H4 (cell line): ENCODE measurements around the gene IQCC. TPM values are rescaled to one million over a fixed set of nuclear protein-coding genes. Genes with fewer than 3 reads are reported as not detected.
A peak's percentile ranks its signal among the peaks of the same experiment; 100 is the strongest.

ENCODE experiments used
- DNase-seq: peaks from one replicate; pipeline ENCODE4 v3.0.0-alpha.2; 2015; ENCODE audit warnings: low spot score
- total RNA-seq: library from RNA; depleted of rRNA; stranded (reverse); fragments of >200 nt; shearing (Covaris generic); gene quantifications from 2 replicates; pipeline ENCODE4 v1.2.3, GENCODE V29; 2014

IQCC gene
- total RNA-seq, 1 experiment from 2014 or later, result 4.3 TPM

DNA sequence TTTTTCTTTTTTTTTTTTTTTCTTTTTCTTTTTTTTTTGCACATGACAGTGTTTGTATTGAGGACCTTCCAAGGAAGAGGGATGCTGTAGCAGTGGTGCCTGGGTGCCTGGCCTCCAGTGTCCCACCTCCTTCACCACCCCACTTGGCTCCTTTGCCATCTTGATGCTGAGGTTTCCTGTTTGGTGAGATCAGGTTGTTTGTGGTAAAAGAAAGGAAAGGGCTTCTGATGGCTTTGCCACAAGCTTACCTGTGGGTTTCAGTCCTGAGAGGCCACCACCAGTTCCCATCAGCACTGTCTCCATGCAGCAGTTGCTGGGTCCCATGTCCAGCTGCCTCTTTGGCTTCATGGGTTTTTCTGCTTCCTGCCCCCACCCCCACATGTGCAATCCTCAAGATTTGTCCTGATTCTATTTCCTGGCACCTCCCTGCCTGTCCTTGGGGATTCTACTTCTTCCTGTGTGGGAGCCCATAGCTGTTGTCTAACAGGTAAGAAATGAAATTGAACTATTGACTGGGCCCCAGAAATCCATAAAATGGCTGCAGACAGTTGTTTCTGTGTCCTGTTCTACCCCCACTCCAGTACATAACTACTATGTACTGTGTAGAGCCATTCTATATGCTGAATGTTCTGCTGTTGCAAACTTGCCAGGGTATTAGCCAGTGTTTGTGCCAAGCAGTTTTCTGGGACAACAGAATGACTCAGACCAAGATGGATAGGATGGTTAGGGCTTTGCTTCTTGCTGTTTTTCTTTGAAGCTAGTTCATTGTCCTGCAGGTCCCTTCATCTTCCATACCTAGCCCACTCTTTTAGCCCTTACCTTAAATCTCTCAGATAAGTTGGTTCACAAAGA, 9.3 kb upstream of the IQCC start:
- no peak for DNase-seq

DNA sequence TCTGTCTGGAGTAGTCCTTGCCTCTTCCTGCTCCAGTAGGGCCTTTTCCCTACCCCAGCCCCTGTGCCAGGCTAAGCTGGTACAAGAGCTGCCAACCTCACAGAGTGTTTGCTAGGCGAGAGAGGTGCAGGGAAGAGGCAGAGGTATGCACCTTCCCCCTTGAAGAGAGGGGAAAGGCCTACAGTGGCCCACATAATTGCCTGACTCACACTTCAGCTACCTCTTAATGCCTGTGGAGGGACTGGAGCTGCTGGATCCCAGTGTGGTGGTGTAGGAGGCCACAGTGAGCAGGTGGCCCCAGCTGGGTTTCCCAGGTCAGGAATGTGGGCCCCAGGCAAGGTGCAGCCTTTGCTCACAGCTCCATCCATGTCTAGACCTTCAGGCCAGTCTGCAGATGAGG, 8.4 kb upstream of the IQCC start:
- no peak for DNase-seq

DNA sequence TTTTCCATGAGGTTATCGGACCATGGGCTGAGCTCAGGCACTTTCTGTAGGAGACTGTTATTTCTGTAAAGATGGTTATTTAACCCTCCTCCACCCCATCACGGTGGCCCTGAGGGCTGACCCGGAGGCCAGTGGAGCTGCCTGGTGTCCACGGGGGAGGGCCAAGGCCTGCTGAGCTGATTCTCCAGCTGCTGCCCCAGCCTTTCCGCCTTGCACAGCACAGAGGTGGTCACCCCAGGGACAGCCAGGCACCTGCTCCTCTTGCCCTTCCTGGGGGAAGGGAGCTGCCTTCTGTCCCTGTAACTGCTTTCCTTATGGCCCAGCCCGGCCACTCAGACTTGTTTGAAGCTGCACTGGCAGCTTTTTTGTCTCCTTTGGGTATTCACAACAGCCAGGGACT, 7.6 kb upstream of the IQCC start:
- no peak for DNase-seq

DNA sequence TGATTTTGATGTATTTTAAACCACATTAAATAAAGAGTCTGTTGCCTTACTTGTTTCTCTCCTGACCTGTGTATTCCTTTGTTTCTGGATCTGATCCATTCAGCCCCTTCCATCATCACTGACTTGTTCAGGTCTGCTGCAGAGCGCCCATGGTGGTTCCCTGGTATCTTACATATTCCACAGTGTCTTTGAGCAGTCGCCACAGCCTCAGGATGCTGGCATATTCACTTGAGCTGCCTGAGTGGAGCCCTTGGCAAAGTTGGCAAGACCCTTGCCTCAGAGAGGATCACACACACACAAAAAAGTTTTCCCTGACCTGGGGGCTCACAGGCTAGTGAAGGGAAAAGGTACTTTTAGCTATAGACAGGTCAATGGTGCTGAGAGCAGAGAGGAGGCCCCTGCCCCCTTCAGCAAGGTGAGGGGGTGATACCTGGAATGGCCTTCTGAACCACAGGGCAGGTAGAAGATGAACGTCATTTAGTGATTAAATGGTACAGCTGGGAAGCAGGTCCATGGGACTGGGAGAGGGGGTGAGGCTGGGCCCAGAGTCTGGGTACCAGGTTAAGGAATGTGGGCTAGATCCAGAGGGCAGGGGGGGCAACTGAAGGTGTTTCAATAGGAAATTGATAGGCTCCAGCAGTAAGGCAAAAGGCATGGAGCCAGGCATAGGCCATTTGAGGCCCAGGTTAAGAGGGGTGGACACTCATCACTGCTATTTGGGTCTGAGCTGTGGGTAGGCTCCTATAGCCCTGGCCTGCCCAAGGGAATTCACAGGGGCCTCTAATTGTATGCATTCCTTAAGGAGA, 7.0 kb upstream of the IQCC start:
- DNase-seq, result no peak

GRCh38 chr1:32199043-32199716, 6.3 kb upstream of the IQCC start:
- DNase-seq, result no peak

DNA sequence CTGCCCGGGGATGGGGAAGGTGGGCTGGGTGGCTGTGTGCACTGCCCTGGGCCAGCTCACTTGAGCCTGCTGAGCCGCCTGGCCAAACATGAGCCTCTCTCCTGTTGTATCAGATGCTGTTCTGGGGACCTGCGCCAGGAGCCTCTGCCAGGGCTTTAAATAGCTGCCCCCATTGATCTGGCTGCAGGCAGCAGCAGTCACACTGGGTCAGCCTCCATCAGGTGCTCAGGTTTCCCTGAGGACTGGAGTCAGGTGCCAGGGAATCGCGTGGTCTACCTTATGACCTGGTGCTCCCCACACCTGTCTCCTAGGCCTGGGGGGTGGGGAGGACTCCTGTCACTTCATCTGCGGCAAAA, 5.8 kb upstream of the IQCC start:
- DNase-seq, result no peak

DNA sequence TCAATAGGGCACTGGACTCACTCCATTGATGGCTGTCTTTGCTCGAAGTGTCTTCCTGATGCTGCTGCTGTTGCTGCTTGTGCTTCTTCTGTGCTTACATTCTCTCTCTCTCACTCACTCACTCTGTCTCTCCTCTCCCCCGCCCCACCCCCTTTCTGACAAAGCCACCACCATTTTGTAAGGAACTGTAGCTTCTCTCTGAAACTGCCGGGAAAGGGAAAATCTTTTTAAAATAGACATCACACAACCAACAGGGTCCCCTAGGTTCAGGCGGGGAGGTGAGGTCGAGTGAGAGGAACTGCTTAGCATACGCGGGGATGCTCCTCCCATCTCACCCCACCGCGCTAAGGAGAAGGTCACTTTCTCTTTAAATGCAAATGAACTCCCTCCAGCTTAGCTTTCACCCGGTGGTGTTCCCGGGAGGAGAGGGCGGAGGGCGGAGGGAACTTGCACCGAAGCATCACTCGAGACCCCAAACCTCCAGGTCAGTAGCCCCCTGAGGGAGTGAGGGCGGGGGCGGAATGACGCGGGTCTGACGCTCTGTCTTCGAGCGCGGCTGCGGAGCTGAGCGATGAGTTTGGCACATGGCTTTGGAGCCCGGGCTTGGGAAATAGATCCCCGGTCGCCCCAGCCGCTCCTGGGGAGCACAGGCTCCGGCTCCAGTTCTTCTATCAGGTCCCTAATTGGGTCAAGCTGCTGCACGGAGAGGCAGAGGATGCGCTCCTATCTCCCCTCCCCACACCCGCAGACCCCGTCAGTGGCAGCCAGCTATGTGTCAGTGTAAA, 5.1 kb upstream of the IQCC start, which contains the start of gene CCDC28B:
Gene CCDC28B, plus strand, starts transcription at position 370 of the 785 bp plus-strand sequence. CDS start 1,341 bp downstream, outside the sequence.
- peak; percentile 45 for DNase-seq

GRCh38 chr1:32201011-32201855, 4.2 kb upstream of the IQCC start:
- peak; percentile 32 for DNase-seq

DNA sequence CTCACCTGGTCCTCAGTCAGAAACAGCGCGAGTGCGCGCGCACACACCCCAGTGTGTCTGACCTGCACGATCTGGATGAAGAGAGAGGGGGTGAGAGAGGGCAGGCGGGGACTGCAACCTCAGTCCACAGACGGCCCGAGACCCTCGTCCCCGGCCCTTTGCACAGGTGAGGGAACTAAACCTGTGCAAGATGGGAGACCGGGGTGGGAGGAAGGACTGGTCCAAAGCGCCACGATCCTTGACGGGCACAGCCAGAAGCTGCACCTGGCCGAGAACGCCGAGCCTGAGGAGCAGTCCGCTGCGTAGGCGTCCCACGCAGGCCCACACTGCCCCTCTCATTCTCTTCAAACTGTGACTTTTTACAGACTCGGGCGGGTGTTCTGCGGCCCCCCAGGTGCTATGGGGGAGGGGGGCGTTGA, 519 bp upstream of the IQCC start:
- no peak for DNase-seq

DNA sequence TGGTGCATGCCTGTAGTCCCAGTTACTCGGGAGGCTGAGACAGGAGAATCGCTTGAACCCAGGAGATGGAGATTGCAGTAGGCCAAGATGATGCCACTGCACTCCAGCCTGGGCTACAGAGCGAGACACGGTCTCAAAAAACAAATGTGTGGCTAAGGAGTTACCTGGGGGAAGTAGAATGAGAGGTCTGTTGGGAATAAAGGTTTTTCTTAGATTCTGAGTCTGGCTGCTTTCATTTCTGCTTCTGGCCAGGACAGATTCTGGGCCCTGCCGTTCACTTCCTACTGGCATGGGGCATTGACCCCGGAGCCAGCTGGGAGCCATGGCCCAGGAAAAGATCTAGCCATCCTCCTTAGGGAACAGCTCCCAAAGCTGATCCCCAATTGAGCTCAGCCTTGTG, 3.0 kb downstream of the IQCC start:
- no peak for DNase-seq

DNA sequence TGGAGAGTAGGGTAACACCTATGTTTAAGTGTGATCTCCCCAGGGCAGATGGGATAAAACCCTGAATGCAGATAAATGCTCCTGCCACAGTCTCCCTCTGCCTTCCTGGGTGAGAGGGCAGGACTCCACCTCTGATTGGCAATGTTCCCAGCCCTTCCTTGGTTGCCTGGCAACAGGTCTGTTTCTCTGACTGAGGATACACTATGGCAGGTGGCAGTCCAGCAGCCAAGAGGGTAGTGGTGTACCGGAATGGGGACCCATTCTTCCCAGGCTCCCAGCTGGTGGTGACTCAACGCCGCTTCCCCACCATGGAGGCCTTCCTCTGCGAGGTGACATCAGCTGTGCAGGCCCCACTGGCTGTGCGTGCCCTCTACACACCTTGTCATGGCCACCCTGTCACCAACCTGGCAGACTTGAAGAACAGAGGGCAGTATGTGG, 3.4 kb downstream of the IQCC start, which contains the start of gene DCDC2B:
Gene DCDC2B, plus strand, starts transcription at position 199 of the 438 bp plus-strand sequence. Its CDS starts 5 bp downstream, at position 204.
- DNase-seq, result peak; percentile 58

DNA sequence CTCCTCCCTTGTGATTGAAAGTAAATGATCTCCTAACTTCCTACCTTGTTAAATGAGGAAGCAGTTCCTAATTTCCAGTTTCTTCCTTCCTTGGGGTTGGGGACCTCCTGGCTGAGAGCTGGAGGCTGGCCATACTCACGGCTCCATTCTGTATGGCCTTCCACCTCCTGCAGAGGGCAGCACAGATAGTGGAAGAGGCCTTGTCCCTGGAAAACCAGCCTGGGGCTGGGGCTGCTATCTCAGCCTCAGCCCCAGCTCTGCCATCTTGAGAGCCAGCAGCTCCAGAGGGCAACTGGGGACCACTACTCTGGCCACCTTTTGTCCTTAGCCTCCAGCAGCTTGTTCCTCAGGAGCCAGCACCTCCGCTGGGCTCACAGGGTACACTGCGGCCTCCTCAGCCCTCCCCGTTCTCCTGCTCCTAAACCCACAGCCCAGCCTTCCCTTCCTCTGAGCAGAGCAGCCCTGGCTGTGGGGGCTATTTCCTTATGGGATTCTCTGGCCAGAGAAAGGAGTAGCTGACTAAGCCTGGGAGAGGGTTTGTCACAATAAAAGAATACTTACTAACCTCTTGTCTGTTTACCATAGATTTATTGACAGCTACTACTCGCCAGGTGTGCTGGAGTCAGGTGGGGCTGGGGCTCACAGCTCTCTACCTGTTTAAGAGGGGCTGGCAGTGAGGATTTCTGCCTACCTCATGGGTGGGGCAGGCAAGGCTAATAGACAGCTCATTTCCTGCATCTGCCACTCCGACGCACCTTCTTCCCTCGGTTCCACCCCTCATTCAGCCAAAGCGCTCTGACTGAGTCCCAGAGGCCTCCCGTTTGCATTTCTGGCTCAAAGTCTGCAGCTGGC, 10.4 kb downstream of the IQCC start:
- DNase-seq, result peak; percentile 63

- DNase-seq, result no peak
Observed at GRCh38 chr1:32216566-32216965, 11.1 kb downstream of the IQCC start.

DNA sequence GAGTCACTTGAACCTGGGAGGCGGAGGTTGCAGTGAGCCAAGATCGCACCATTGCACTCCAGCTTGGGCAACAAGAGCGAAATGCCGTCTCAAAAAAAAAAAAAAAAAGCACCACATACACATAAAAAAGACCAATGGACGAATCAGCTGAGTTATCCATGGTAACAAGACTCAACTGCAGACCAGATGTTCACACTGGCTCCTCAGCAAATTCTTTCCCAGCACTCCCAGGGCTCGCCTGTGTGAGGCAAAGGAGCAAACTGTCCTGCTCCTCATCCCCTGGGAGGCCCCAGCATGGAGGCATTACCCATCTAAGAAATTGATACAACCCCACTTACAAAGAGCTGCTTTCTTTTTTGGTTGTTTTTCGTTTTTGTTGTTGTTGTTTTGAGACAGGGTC, 13.6 kb downstream of the IQCC start:
- no peak for DNase-seq

GRCh38 chr1:32220746-32221580, 15.5 kb downstream of the IQCC start:
- no peak for DNase-seq

- no peak for DNase-seq
Observed at GRCh38 chr1:32221581-32221979, 16.1 kb downstream of the IQCC start.

DNA sequence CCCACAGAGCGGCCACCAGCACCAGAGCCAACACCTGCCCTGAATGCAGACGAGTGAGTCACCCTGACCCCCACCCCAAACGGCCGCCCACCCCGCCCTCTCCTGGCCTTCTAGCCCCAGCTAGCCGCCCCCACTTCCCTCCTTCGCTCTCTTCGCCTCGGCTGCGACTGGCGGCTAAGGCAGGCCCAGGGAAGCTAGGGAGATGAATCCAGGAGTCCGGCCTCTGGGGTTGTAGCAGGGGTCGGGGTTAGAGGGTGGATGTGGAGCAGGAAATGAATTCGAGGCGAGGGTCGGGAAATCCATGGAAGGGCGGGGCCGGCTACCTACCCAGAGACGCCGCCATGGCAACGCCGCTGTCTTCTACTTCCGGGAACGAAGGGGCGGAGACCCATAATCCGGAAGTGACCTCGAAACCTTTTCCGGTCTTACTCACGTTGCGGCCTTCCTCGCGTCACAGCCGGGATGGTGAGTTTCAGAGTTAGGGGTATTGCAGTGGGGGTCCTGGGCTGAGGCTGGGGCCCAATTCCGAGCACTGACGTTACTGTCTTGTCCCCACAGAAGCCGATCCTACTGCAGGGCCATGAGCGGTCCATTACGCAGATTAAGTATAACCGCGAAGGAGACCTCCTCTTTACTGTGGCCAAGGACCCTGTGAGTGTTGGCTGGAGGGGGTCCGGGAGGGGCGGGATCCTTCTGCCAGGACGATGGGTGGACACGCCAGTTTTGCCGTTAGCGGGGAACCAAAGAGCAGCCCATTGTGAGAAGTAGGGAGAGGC, 16.7 kb downstream of the IQCC start, which contains the start of the genes EIF3I and TMEM234:
Gene EIF3I, plus strand, starts transcription at position 428 of the 776 bp plus-strand sequence. Its CDS starts 35 bp downstream, at position 463.
Gene TMEM234, minus strand, starts transcription at position 374 of the 776 bp plus-strand sequence. Its CDS starts 31 bp downstream, at position 343.
- DNase-seq, result peak; percentile 89
